Muscle of back (tissue), 11 donors: ENCODE data around the gene AOPEP. TPM values are rescaled to one million over a fixed set of nuclear protein-coding genes. Genes with fewer than 3 reads are reported as not detected.
"Not testable (repeated sequence)": the region's sequence is repeated elsewhere in the genome, so short reads cannot be mapped to it uniquely, and the experiment has no call there.

Experiments used
- DNase-seq, 3 donors: peaks; one replicate each; pipeline versions ENCODE4 v3.0.0 to v3.0.0-alpha.2; 2013
- polyA plus RNA-seq, 10 donors: library from polyadenylated mRNA; unstranded; fragments of 120-200 nt; gene quantifications; one replicate each; pipeline ENCODE4 v1.2.1, GENCODE V29; 2013; ENCODE audit not compliant: insufficient read length in 10 of 10

AOPEP gene
- polyA plus RNA-seq, 10 donors = 25.6 to 44.3 (median 32.8) TPM

GRCh38 chr9:95012902-95013301 lies 286.4 kb downstream of the AOPEP start:
- DNase-seq = no peak

GRCh38 chr9:95014917-95015316 lies 288.4 kb downstream of the AOPEP start:
- no peak for DNase-seq

- DNase-seq = no peak
Measured at GRCh38 chr9:95015569-95015968, 289.1 kb downstream of the AOPEP start.

GRCh38 chr9:95017062-95017461 lies 290.6 kb downstream of the AOPEP start:
- DNase-seq = no peak

GRCh38 chr9:95017661-95018060 lies 291.2 kb downstream of the AOPEP start:
- no peak for DNase-seq

GRCh38 chr9:95018099-95018936 lies 291.8 kb downstream of the AOPEP start:
- peak in 1 of 3 donors; percentile 87 for DNase-seq

- not testable (repeated sequence) for DNase-seq
Measured at GRCh38 chr9:95020644-95021043, 294.1 kb downstream of the AOPEP start.

- DNase-seq = no peak
Measured at GRCh38 chr9:95021166-95021886, 294.8 kb downstream of the AOPEP start.

GRCh38 chr9:95022657-95023056 lies 296.2 kb downstream of the AOPEP start:
- DNase-seq = no peak

- peak; percentile 55 to 81 (median 73) for DNase-seq
Measured at GRCh38 chr9:95023217-95024003, 296.9 kb downstream of the AOPEP start.

GRCh38 chr9:95024097-95024671 lies 297.7 kb downstream of the AOPEP start:
- no peak for DNase-seq

GRCh38 chr9:95025213-95026147 lies 299.0 kb downstream of the AOPEP start:
- DNase-seq = peak in 2 of 3 donors; percentile 70 to 74

- DNase-seq = no peak
Measured at GRCh38 chr9:95026148-95026524, 299.6 kb downstream of the AOPEP start.

- no peak for DNase-seq
Measured at GRCh38 chr9:95027914-95028852, 301.7 kb downstream of the AOPEP start.

- DNase-seq = no peak
Measured at GRCh38 chr9:95028853-95029219, 302.3 kb downstream of the AOPEP start.

GRCh38 chr9:95029288-95029687 lies 302.8 kb downstream of the AOPEP start:
- DNase-seq = no peak

GRCh38 chr9:95029720-95030119 lies 303.2 kb downstream of the AOPEP start:
- no peak for DNase-seq

- DNase-seq = no peak
Measured at GRCh38 chr9:95030344-95030743, 303.8 kb downstream of the AOPEP start.

GRCh38 chr9:95030920-95031642 lies 304.6 kb downstream of the AOPEP start:
- DNase-seq = peak in 1 of 3 donors; percentile 21
